HG03575 (cell line): ENCODE data around the gene MT1F.
A peak's percentile ranks its signal among the peaks of the same experiment; 100 is the strongest.

Experiments
- ATAC-seq: cut with Tn5 transposase; IDR thresholded peaks from one replicate; pipeline ENCODE4 v1.9.1; 2021; ENCODE audit not compliant: unreplicated experiment, insufficient number of reproducible peaks, low FRiP score; ENCODE audit errors: extremely low read depth

The MT1F gene

GRCh38 chr16:56625140-56625942 is 32.4 kb upstream of the MT1F start, which contains the start of gene MT1E:
MT1E (plus strand) TSS chr16:56625781; CDS start chr16:56625852, 71 bp downstream.
- ATAC-seq: no peak

DNA sequence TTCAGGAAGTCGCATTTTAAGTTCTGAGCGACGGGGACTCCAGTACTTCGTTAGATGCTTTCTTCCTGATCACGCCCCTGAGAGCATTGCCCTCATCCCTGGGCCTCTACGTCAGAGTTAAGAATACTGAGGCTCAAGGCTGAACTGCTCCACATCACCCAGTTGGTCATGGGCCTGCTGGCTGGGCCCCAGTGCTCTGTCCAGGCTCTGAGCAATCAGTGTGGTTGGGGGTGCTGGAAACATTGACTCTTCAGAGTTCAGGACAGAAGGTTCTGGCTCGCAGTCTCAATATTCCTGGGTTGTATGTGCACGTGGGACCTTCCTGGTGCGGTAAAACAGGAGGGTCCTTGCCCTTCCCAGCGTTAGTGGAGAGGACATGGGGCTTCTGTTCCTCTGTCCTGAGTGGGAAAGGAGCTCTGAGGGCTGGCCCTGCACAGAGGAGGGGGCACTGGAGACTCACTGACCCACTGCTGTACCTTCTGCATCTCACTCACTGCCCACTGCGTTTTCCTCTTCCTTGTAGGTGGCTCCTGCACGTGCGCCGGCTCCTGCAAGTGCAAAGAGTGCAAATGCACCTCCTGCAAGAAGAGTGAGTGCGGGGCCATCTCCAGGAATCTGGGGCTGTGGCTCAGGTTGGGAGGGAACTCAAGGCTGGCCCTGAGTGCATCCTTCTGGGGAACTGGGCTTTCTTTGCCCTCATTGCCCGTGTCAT is 31.7 kb upstream of the MT1F start:
- no peak for ATAC-seq

DNA sequence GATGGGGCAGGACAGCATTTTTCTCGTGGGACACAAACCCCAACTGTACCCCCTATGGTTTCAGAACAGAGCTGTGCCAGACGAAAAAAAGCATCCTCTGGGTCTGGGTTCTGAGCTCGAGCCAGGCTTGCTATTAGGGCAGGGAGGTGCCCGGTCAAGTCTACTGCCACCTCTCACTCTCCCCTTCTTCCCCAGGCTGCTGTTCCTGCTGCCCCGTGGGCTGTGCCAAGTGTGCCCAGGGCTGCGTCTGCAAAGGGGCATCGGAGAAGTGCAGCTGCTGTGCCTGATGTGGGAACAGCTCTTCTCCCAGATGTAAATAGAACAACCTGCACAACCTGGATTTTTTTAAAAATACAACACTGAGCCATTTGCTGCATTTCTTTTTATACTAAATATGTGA is 31.1 kb upstream of the MT1F start:
- no peak for ATAC-seq

GRCh38 chr16:56628486-56629350 is 29.0 kb upstream of the MT1F start:
- ATAC-seq: no peak

DNA sequence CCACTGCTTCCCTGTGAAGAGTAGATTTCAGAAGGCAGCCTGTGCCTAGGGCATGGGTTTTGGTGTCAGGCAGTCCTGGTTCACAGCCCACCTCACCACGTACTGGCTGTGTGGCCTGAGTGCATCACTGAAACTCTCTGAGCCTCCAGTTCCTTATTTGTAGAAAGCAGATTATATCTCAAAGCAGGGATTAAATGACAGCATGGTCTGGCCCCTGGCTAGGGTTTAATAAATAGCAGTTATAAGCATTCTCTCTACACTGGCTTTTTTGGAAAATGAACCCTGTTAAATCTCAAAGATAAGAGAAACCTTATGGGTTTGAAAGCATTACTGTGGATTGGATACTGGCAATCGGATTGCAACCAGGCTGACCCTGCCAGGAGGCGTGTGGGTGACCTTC is 28.2 kb upstream of the MT1F start:
- no peak for ATAC-seq

- ATAC-seq: peak; percentile 88
Observed at GRCh38 chr16:56630134-56630533, 27.6 kb upstream of the MT1F start.

DNA sequence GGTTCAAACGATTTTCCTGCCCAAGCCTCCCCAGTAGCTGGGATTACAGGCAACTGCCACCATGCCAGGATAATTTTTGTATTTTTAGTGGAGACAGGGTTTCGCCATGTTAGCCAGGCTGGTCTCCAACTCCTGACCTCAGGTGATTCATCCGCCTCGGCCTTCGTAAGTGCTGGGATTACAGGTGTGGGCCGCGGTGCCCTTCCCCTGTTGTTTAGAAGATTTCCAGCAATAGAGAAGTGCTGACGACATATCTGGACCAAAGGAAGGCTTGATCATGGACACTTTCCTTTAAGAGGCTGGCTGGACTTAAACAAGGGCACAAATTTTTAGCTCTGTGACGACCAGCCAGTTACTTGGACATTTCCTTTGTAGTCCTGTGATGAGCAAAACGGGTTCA is 26.6 kb upstream of the MT1F start:
- no peak for ATAC-seq

DNA sequence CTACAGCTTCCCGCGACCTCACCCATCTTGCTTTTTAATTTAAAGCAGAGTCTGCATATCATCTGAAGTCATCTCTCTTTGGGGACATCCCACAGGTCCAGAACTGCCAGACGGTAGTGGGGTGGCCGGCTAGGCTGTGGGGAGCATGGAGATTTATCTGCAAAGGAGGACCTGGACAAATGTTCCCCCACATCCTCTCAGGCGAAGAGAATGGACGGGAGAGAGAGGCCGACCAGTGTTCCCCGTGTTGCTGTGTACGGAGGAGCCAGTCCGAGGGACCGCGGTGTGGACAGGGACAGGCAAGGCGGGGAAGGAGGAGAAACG is 26.0 kb upstream of the MT1F start:
- no peak for ATAC-seq

- no peak for ATAC-seq
Observed at GRCh38 chr16:56632156-56632847, 25.5 kb upstream of the MT1F start, which contains the start of gene MT1M. MT1M (plus strand) TSS chr16:56632659; CDS start chr16:56632732, 73 bp downstream.

DNA sequence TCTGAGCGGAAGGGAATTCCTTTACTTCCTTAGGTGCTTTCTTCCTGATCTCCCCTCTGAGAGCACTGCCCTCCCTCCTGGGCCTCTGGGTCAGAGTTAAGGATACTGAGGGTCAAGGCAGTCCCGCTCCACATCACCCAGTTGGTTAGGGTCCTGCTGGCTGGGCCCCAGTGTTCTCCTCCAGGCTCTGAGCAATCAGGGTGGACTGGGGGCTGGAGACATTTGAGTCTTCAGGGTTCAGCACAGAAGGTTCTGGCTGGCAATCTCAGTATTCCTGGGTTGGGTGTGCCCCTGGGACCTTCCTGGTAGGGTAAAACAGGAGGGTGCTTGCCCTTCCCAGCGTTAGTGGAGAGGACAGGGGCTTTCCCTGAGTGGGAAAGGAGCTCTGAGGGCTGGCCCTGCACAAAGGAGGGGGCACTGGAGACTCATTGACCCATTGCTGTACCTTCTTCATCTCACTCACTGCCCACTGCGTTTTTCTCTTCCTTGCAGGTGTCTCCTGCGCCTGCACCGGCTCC is 24.9 kb upstream of the MT1F start:
- no peak for ATAC-seq

DNA sequence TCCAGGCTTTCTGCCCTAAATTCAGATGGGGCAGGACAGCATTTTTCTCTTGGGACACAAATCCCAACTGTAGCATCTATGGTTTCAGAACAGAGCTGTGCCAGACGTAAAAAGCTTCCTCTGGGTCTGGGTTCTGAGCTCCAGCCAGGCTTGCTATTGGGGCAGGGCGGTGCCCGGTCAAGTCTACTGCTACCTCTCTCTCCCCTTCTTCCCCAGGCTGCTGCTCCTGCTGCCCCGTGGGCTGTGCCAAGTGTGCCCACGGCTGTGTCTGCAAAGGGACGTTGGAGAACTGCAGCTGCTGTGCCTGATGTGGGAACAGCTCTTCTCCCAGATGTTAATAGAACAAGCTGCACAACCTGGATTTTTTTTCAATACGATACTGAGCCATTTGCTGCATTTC is 24.2 kb upstream of the MT1F start:
- no peak for ATAC-seq

GRCh38 chr16:56634715-56635440 is 22.9 kb upstream of the MT1F start:
- ATAC-seq: no peak

DNA sequence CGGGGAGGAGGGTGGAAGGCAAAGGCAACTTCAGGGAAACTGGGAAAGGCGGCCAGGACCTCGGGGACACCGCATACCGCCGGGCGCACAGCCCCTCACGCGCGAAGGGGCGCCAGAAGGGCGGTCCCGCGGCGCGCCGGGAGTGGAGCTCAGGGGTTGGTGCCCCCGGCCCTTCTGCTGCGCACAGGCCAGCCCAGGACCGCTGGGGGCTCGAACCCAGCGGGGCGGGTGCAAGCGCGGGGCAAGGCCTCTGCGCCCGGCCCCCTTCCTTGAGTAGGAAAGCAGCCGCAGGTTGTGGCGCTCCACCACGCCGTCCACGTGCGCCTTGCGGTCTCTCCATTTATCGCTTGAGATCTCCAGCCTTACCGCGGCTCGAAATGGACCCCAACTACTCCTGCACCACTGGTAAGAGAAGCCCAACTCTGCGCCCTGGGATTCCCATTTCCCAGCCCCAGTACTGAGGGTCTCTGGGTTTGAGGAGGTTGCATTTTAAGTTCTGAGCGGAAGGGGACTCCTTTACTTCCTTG is 22.3 kb upstream of the MT1F start:
- ATAC-seq: no peak

- no peak for ATAC-seq
Observed at GRCh38 chr16:56636616-56637413, 20.9 kb upstream of the MT1F start.

DNA sequence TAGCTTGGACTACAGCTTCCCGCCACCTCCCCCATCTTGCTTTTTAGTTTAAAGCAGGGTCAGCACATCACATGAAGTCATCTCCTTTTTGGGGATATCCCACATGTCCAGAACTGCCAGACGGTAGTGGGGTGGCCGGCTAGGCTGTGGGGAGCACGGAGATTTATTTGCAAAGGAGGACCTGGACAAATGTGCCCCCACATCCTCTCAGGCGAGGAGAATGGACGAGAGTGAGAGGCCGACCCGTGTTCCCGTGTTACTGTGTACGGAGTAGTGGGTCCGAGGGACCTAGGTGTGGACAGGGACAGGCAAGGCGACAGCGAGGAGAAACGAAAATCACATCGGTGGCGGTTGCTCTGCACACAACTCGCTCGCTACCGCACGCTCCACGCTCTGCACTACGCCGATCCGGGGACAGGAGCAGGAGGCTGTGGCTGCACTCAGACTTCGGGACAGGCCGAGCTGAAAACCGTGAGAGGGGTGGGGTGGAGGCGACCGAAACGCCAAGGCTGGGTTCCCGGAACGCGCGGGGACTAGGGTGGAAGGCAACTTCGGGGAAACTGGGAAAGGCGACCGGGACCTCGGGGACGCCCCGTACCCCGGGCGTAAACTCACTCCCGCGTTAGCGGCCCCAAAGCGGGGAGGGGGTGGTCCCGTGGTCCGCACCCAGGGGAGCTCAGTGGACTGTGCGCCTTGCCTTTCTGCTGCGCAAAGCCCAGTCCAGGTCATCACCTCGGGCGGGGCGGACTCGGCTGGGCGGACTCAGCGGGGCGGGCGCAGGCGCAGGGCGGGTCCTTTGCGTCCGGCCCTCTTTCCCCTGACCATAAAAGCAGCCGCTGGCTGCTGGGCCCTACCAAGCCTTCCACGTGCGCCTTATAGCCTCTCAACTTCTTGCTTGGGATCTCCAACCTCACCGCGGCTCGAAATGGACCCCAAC is 19.7 kb upstream of the MT1F start, which contains the start of gene MT1A:
TSS of gene MT1A (plus strand) at position 853 of the 937 bp plus-strand sequence. CDS start at position 926, 73 bp downstream.
- no peak for ATAC-seq

DNA sequence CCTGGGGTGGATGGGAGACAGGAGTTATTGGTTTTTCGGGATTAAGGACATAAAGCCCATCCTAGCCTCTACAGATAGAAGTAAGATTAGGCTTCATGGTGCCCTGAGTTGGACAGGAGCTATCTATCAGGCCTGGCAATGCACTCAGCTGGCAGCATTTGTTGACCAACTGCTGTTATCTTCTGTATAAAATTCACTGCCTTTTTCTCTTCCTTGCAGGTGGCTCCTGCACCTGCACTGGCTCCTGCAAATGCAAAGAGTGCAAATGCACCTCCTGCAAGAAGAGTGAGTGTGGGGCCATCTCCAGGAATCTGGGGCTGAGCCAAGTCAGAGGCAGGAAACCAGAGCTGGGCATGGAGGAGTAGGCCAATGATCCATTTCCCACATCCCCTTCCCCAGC is 18.7 kb upstream of the MT1F start:
- no peak for ATAC-seq
